ENCODE results near the gene MROH2B.

MROH2B gene

GRCh38 chr5:41097642-41098041, 26.5 kb upstream of the MROH2B start:
- no peak overlapping the region for H3K27ac ChIP-seq
- TF ChIP-seq CTCF (conservative IDR thresholded peaks at IDR 0.05), result no peak

DNA sequence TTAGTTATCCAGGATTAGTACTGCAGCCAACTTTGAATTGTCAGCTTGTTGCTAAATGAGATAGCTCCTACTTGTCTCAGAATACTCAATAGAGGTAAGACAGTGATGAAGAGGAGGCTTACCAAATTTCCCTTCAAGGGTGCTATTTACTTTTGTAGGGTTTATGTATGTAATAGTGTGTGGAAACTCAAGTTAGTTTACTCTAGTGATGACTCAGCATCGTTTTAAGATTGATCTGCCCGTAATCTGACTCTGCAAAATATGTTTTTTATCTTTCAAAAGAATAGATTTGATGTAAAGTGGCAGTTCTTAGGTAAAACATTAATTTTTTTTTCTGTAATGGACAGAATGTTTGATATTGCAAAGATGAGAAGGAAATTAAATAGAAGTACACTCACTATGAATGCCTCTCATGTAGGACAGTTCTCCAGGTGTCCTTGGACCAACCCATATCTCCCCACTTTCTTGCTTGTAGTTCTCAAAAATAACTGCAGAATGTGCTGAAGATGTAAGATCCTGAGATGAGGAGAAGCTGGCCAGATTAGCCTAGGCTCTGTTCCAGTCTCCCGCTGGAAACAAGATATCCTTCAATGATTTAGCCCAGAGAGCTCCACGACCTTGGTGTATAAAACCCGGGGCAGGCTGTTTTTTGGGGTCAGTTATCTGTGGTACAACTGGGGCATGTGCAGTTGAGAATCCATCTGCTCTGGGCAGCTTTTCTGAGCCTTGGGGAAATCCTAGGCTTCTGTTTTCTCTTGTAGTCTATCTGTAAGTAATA, 24.4 kb upstream of the MROH2B start:
- H3K27ac ChIP-seq, result no peak overlapping the region
- no peak for TF ChIP-seq CTCF (conservative IDR thresholded peaks at IDR 0.05)

GRCh38 chr5:41094871-41095270, 23.7 kb upstream of the MROH2B start:
- H3K27ac ChIP-seq, result no peak overlapping the region
- no peak for TF ChIP-seq CTCF (conservative IDR thresholded peaks at IDR 0.05)

GRCh38 chr5:41093803-41094202, 22.7 kb upstream of the MROH2B start:
- no peak for TF ChIP-seq CTCF (conservative IDR thresholded peaks at IDR 0.05)
- H3K27ac ChIP-seq, result no peak overlapping the region

DNA sequence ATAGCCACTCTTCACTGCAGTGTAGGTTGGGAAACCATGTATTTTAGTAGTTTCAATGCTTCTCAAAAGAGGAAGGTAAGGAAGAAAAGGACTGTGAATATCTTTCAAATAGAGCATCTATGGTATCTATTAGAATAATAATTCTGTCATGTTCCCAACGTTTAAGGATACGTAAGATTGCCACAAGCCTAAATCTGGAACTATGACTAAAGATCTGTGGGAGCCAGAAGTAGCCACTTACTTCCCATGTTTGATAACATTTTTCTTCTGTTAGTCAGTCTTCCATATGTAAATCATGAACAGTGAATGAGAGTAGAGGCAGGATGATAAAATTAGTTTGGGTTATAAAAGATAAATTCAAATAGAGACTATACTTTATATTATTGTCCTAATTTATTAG, 16.3 kb upstream of the MROH2B start:
- TF ChIP-seq CTCF (conservative IDR thresholded peaks at IDR 0.05), result no peak
- H3K27ac ChIP-seq, result no peak overlapping the region

DNA sequence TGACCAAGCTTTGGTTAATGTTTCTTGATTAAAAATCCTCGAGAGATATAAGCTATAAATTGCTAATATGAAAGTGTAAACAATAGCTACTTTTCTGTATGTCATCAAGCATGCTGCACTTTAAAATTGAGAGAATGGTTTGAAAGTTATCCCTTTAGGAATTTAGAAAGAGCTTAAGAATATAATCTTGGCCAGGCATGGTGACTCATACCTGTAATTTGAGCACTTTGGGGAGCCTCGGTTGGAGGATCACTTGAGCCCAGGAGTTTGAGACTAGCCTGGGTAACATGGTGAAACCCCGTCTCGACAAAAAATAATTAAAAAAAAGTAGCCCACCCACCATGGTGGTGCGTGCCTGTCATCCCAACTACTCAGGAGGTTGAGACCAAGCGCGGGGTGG, 12.2 kb upstream of the MROH2B start:
- TF ChIP-seq CTCF (conservative IDR thresholded peaks at IDR 0.05), result no peak
- H3K27ac ChIP-seq, result no peak overlapping the region

GRCh38 chr5:41071975-41072374, 833 bp upstream of the MROH2B start:
- H3K27ac ChIP-seq, result no peak overlapping the region
- TF ChIP-seq CTCF (conservative IDR thresholded peaks at IDR 0.05), result no peak
